ENCODE results near the gene SLC13A2. TPM values are rescaled to one million over a fixed set of nuclear protein-coding genes. Genes with fewer than 3 reads are reported as not detected.

SLC13A2 gene
- total RNA-seq, 6 experiments from 2014 or later: 0.09 to 0.49 (median 0.24) TPM

- ATAC-seq (peak in 2 of 4 donors; percentile 9 to 64), DNase-seq (no peak)
- TF ChIP-seq CTCF (IDR thresholded peaks at IDR 0.05): no peak
- no peak for TF ChIP-seq POLR2A (IDR thresholded peaks at IDR 0.05)
- Histone ChIP-seq H3K4me3 (no peak overlapping the region), H3K4me1 (no peaks in the 10 kb centered on the region), H3K36me3 (no peaks in the 10 kb centered on the region), H3K9me3 (no peaks in the 10 kb centered on the region), H3K27me3 (no peaks in the 10 kb centered on the region), H3K27ac (no peak overlapping the region)
- WGBS (ENCODE audit: insufficient coverage, low coverage, low lambda C conversion rate, missing lambda C conversion rate): 69% methylated on average over 5 of the region's 25 CpGs
- intact Hi-C loops (cut with DNase I): no loop called here
Observed at GRCh38 chr17:28524476-28525424, 51.3 kb downstream of the SLC13A2 start.

GRCh38 chr17:28526381-28526780 lies 52.9 kb downstream of the SLC13A2 start:
- ATAC-seq (no peak), DNase-seq (no peak)
- Histone ChIP-seq H3K27me3 (no peaks in the 10 kb centered on the region), H3K4me1 (no peaks in the 10 kb centered on the region), H3K27ac (no peak overlapping the region), H3K9me3 (no peaks in the 10 kb centered on the region), H3K4me3 (no peak overlapping the region), H3K36me3 (no peaks in the 10 kb centered on the region)
- no peak for TF ChIP-seq CTCF (IDR thresholded peaks at IDR 0.05)
- no peak for TF ChIP-seq POLR2A (IDR thresholded peaks at IDR 0.05)
- 72% methylated on average over 2 of the region's 8 CpGs for WGBS (ENCODE audit: insufficient coverage, low coverage, low lambda C conversion rate, missing lambda C conversion rate)
- intact Hi-C loops (cut with DNase I): no loop called here

GRCh38 chr17:28527181-28527681 lies 53.8 kb downstream of the SLC13A2 start:
- ATAC-seq (no peak), DNase-seq (no peak)
- H3K27ac ChIP-seq: no peak overlapping the region
- no peaks in the 10 kb centered on the region for H3K27me3 ChIP-seq
- no peaks in the 10 kb centered on the region for H3K9me3 ChIP-seq
- H3K36me3 ChIP-seq: no peaks in the 10 kb centered on the region
- no peaks in the 10 kb centered on the region for H3K4me1 ChIP-seq
- H3K4me3 ChIP-seq: no peak overlapping the region
- WGBS (ENCODE audit: insufficient coverage, low coverage, low lambda C conversion rate, missing lambda C conversion rate): 83% methylated on average over 2 of the region's 2 CpGs
- TF ChIP-seq POLR2A (IDR thresholded peaks at IDR 0.05) (no peak), CTCF (IDR thresholded peaks at IDR 0.05) (no peak)
- intact Hi-C loops (cut with DNase I): no loop called here

GRCh38 chr17:28527859-28528258 lies 54.4 kb downstream of the SLC13A2 start:
- Histone ChIP-seq H3K27me3 (no peaks in the 10 kb centered on the region), H3K4me3 (no peak overlapping the region), H3K4me1 (no peaks in the 10 kb centered on the region), H3K9me3 (no peaks in the 10 kb centered on the region), H3K27ac (no peak overlapping the region), H3K36me3 (no peaks in the 10 kb centered on the region)
- ATAC-seq (no peak), DNase-seq (no peak)
- TF ChIP-seq POLR2A (IDR thresholded peaks at IDR 0.05) (no peak), CTCF (IDR thresholded peaks at IDR 0.05) (no peak)
- WGBS (ENCODE audit: insufficient coverage, low coverage, low lambda C conversion rate, missing lambda C conversion rate): 86% methylated on average over 1 of the region's 2 CpGs
- intact Hi-C loops (cut with DNase I): no loop called here

Measured in right lobe of liver (tissue), 6 donors.